H1 (cell line): ENCODE measurements around the gene AUH. TPM values are rescaled to one million over a fixed set of nuclear protein-coding genes. Genes with fewer than 3 reads are reported as not detected.

ENCODE experiments used
- CTCF ChIA-PET: fragments of 300-600 bp; sonication (Branson Sonifier 250); formaldehyde crosslinking; loops from one replicate; lab custom pipeline; 2021; ENCODE audit not compliant: partially characterized antibody; lab: Charles Lee
- POLR2A ChIA-PET: fragments of 300-600 bp; sonication (Branson Sonifier 250); formaldehyde crosslinking; loops from one replicate; lab custom pipeline; 2021; ENCODE audit warnings: inconsistent platforms; ENCODE audit not compliant: partially characterized antibody; lab: Charles Lee
- DNase-seq, 2 experiments: peaks; one replicate each; pipeline versions ENCODE4 v3.0.0 to v3.0.0-alpha.2; 2010 to 2022; ENCODE audit warnings: low spot score in 2 of 2, low read depth in 1 of 2, mixed read lengths in 1 of 2
- FAIRE-seq: peaks from 2 replicates; lab custom pipeline; 2011; peaks lifted over from hg19 to GRCh38; lab: Jason Lieb, UNC
- H2AFZ ChIP-seq: 2 replicates; pipeline ENCODE4 v1.8.1; 2012; ENCODE audit warnings: low read length, inconsistent platforms
- H2AK5ac ChIP-seq: 2 replicates; pipeline ENCODE4 v1.6.1; 2013; ENCODE audit warnings: low read depth, low read length
- H2BK120ac ChIP-seq: replicated peaks from 2 replicates; pipeline ENCODE3; 2013; ENCODE audit warnings: low read depth, low read length, inconsistent platforms
- H2BK12ac ChIP-seq: 2 replicates; pipeline ENCODE4 v1.6.1; 2013; ENCODE audit warnings: low read depth, low read length
- H2BK15ac ChIP-seq: 2 replicates; pipeline ENCODE4 v1.6.1; 2013; ENCODE audit warnings: low read length
- H2BK20ac ChIP-seq: 2 replicates; pipeline ENCODE4 v1.6.1; 2013; ENCODE audit warnings: low read length
- H2BK5ac ChIP-seq: 2 replicates; pipeline ENCODE4 v1.6.1; 2013; ENCODE audit warnings: low read depth, low read length
- H3K14ac ChIP-seq: 2 replicates; pipeline ENCODE4 v1.6.1; 2013; ENCODE audit warnings: inconsistent platforms; ENCODE audit not compliant: insufficient read length
- H3K18ac ChIP-seq: 2 replicates; pipeline ENCODE4 v1.6.1; 2013; ENCODE audit warnings: low read length; ENCODE audit errors: extremely low read depth
- H3K23ac ChIP-seq: 2 replicates; pipeline ENCODE4 v1.6.1; 2013; ENCODE audit warnings: inconsistent platforms; ENCODE audit not compliant: insufficient read length
- H3K23me2 ChIP-seq: 2 replicates; pipeline ENCODE4 v1.6.1; 2013; ENCODE audit warnings: low read depth, low read length
- H3K27ac ChIP-seq: 2 replicates; pipeline ENCODE4 v1.6.1; 2011; ENCODE audit warnings: low read depth, low read length, inconsistent platforms
- H3K27me3 ChIP-seq, 4 experiments: replicated peaks in 1 of 4; 1 replicate in 1 of 4; 2 replicates in 3 of 4; pipeline versions ENCODE4 v1.6.1 to v1.8.1; 2011 to 2013; ENCODE audit warnings: low read length in 3 of 4, mild to moderate bottlenecking in 3 of 4, inconsistent platforms in 2 of 4, mixed read lengths in 2 of 4, moderate library complexity in 1 of 4; ENCODE audit not compliant: control insufficient read depth in 3 of 4, insufficient read depth in 3 of 4; ENCODE audit errors: extremely low read depth in 1 of 4
- H3K36me3 ChIP-seq, 4 experiments: 2 replicates each; pipeline versions ENCODE4 v1.6.1 to v1.8.1; 2011 to 2013; ENCODE audit warnings: mild to moderate bottlenecking in 4 of 4, low read length in 3 of 4, moderate library complexity in 2 of 4, control low read depth in 1 of 4, inconsistent platforms in 1 of 4; ENCODE audit not compliant: insufficient read depth in 4 of 4, control insufficient read depth in 2 of 4
- H3K4ac ChIP-seq: replicated peaks from 2 replicates; pipeline ENCODE3; 2013; ENCODE audit warnings: low read length, low read depth, mixed read lengths, inconsistent platforms; ENCODE audit not compliant: insufficient read length
- H3K4me1 ChIP-seq, 4 experiments: replicated peaks in 1 of 4; 1 replicate in 1 of 4; 2 replicates in 3 of 4; pipeline versions ENCODE4 v1.6.1 to v1.8.1; 2011 to 2013; ENCODE audit warnings: low read length in 3 of 4, inconsistent platforms in 2 of 4, mixed read lengths in 1 of 4; ENCODE audit not compliant: insufficient read depth in 4 of 4, control insufficient read depth in 3 of 4
- H3K4me2 ChIP-seq, 2 experiments: 2 replicates each; pipeline versions ENCODE4 v1.6.1 to v1.8.1; 2011 to 2013; ENCODE audit warnings: low read depth in 2 of 2, low read length in 2 of 2, control low read depth in 1 of 2, inconsistent platforms in 1 of 2, mild to moderate bottlenecking in 1 of 2; ENCODE audit not compliant: insufficient read depth in 1 of 2
- H3K4me3 ChIP-seq, 4 experiments: fragments of 200-600, 300-600 bp in 1 of 4; sonication (generic), shearing (Covaris generic), sonication (Bioruptor Twin) in 1 of 4; 2 replicates each; pipeline versions ENCODE4 v1.5.1 to v1.8.1; 2011 to 2016; ENCODE audit warnings: low read length in 4 of 4, low read depth in 3 of 4, control low read depth in 2 of 4, inconsistent platforms in 2 of 4, mild to moderate bottlenecking in 2 of 4, mixed read lengths in 1 of 4, moderate library complexity in 1 of 4; ENCODE audit not compliant: insufficient read depth in 2 of 4; ENCODE audit errors: extremely low read depth in 1 of 4
- H3K56ac ChIP-seq: replicated peaks from 2 replicates; pipeline ENCODE3; 2013; ENCODE audit warnings: low read depth, mild to moderate bottlenecking, mixed read lengths, low read length, inconsistent platforms; ENCODE audit not compliant: insufficient read length
- H3K79me1 ChIP-seq: 2 replicates; pipeline ENCODE4 v1.6.1; 2013; ENCODE audit warnings: low read depth, low read length, control low read depth
- H3K79me2 ChIP-seq, 2 experiments: 2 replicates each; pipeline versions ENCODE4 v1.6.1 to v1.8.1; 2012 to 2013; ENCODE audit warnings: low read length in 2 of 2, mild to moderate bottlenecking in 2 of 2, inconsistent platforms in 1 of 2; ENCODE audit not compliant: insufficient read depth in 2 of 2, control insufficient read depth in 1 of 2
- H3K9ac ChIP-seq, 4 experiments: replicated peaks in 1 of 4; 1 replicate in 1 of 4; 2 replicates in 3 of 4; pipeline versions ENCODE4 v1.6.1 to v1.8.1; 2011 to 2013; ENCODE audit warnings: low read depth in 3 of 4, low read length in 3 of 4, control low read depth in 2 of 4, mild to moderate bottlenecking in 2 of 4, moderate library complexity in 2 of 4, inconsistent platforms in 1 of 4; ENCODE audit errors: extremely low read depth in 1 of 4
- H3K9me3 ChIP-seq, 2 experiments: 2 replicates each; pipeline versions ENCODE4 v1.6.1 to v1.8.1; 2012 to 2013; ENCODE audit warnings: mild to moderate bottlenecking in 2 of 2, moderate library complexity in 2 of 2, control low read depth in 1 of 2, inconsistent platforms in 1 of 2, low read depth in 1 of 2, low read length in 1 of 2, mixed read lengths in 1 of 2; ENCODE audit not compliant: insufficient read depth in 2 of 2
- H4K20me1 ChIP-seq, 2 experiments: replicated peaks in 1 of 2; 2 replicates each; pipeline versions ENCODE3 to v1.8.1; 2011 to 2013; ENCODE audit warnings: inconsistent platforms in 2 of 2, low read length in 2 of 2, mild to moderate bottlenecking in 1 of 2; ENCODE audit not compliant: insufficient read depth in 2 of 2, control insufficient read depth in 1 of 2
- H4K5ac ChIP-seq: 2 replicates; pipeline ENCODE4 v1.6.1; 2013; ENCODE audit warnings: low read length, low read depth, mixed read lengths, inconsistent platforms; ENCODE audit not compliant: insufficient read length
- H4K8ac ChIP-seq: 2 replicates; pipeline ENCODE4 v1.8.0; 2013; ENCODE audit warnings: mild to moderate bottlenecking, moderate library complexity, low read length, inconsistent platforms; ENCODE audit not compliant: insufficient read depth; ENCODE audit errors: extremely low read depth
- H4K91ac ChIP-seq: replicated peaks from 2 replicates; pipeline ENCODE3; 2013; ENCODE audit warnings: low read length, mixed read lengths, inconsistent platforms; ENCODE audit not compliant: insufficient read length
- ATF3 ChIP-seq: IDR thresholded peaks from 2 replicates; pipeline ENCODE4 v1.6.1; 2011; ENCODE audit warnings: low read depth, mild to moderate bottlenecking, low read length; ENCODE audit not compliant: insufficient read depth
- BACH1 ChIP-seq: IDR thresholded peaks from 2 replicates; pipeline ENCODE4 v1.6.1; 2012; ENCODE audit warnings: low read length, improper control_type of control experiment
- CBX8 ChIP-seq: fragments of 300-800, 300-1000 bp; sonication (generic); IDR thresholded peaks from 2 replicates; pipeline ENCODE4 v1.7.1; 2016; ENCODE audit warnings: low read depth, low read length, borderline replicate concordance
- CHD1 ChIP-seq: IDR thresholded peaks from 2 replicates; pipeline ENCODE4 v1.6.1; 2012; ENCODE audit warnings: low read depth, low read length, improper control_type of control experiment
- CREB1 ChIP-seq: IDR thresholded peaks from 2 replicates; pipeline ENCODE4 v1.6.1; 2012; ENCODE audit warnings: inconsistent platforms
- CTBP2 ChIP-seq: IDR thresholded peaks from 2 replicates; pipeline ENCODE4 v1.7.0; 2011; ENCODE audit warnings: borderline replicate concordance, mild to moderate bottlenecking, moderate library complexity, mixed read lengths, low read length; ENCODE audit not compliant: insufficient read depth, insufficient read length
- KDM4A ChIP-seq: IDR thresholded peaks from one replicate; pipeline ENCODE4 v1.7.1; 2012; ENCODE audit warnings: low read depth, mild to moderate bottlenecking, moderate library complexity, low read length, inconsistent platforms; ENCODE audit not compliant: severe bottlenecking
- KDM5A ChIP-seq: fragments of 200-600 bp; IDR thresholded peaks from 2 replicates; pipeline ENCODE4 v1.7.1; 2012; ENCODE audit warnings: mild to moderate bottlenecking, low read length, inconsistent platforms, mixed read lengths
- NANOG ChIP-seq: IDR thresholded peaks from 2 replicates; pipeline ENCODE4 v1.6.1; 2011; ENCODE audit warnings: low read length, low read depth, mild to moderate bottlenecking, inconsistent platforms; ENCODE audit not compliant: insufficient read depth, poor library complexity, severe bottlenecking
- POLR2AphosphoS5 ChIP-seq: IDR thresholded peaks from 2 replicates; pipeline ENCODE4 v1.6.1; 2011; ENCODE audit warnings: low read depth, low read length
- YY1 ChIP-seq: IDR thresholded peaks from 2 replicates; pipeline ENCODE4 v1.6.1; 2011; ENCODE audit warnings: low read depth, mild to moderate bottlenecking, low read length
- WGBS, 2 experiments: shearing (Covaris generic) in 1 of 2; methylation state at CpG; one replicate each; pipeline versions ENCODE4 v1.1.6 to v1.1.7; 2013 to 2015; ENCODE audit warnings: low lambda C conversion rate in 2 of 2, mixed read lengths in 2 of 2, inconsistent platforms in 1 of 2, low coverage in 1 of 2, missing lambda C conversion rate in 1 of 2; ENCODE audit not compliant: insufficient replicate concordance in 2 of 2, insufficient coverage in 1 of 2, insufficient read length in 1 of 2; ENCODE audit errors: extremely low coverage in 1 of 2, missing lambda C conversion rate in 1 of 2; 5-methylcytosine and 5-hydroxymethylcytosine counted together
- polyA plus RNA-seq, 7 experiments: library from polyadenylated mRNA; depleted of rRNA in 3 of 7; stranded (reverse) in 5 of 7; unstranded in 2 of 7; fragments of >200 nt in 5 of 7; fragments of 200-250 nt in 2 of 7; gene quantifications; 1 replicate in 5 of 7; 2 replicates in 1 of 7; 4 replicates in 1 of 7; pipeline versions ENCODE4 v1.2.1 to v1.2.3, GENCODE V29; 2011 to 2013; ENCODE audit warnings: missing spikeins in 2 of 7, mixed read lengths in 2 of 7
- total RNA-seq: library from RNA; stranded (reverse); fragmentation: NEBNext Ultra II Directional; extraction: Animal tissue kit (Norgen Biotek cat#: 25700); gene quantifications from 2 replicates; pipeline ENCODE4 v1.2.1, GENCODE V29; 2021
- TF ChIP-seq, protein P1 (sequence below): IDR thresholded peaks from 2 replicates; pipeline ENCODE4 v1.6.1; 2012; ENCODE audit warnings: inconsistent platforms
- TF ChIP-seq, protein P2 (sequence below): IDR thresholded peaks from 2 replicates; pipeline ENCODE4 v1.6.1; 2011; ENCODE audit warnings: low read length, improper control_type of control experiment

AUH gene
- total and polyA plus RNA-seq, 2 of the 8 experiments (the other 6 are each of a cell fraction or from before 2014, with no cell fraction given), result 5.8 to 21.9 TPM

- 80% methylated on average over 1 of the region's 1 CpG; no CpG with 5 or more reads in 1 of the 2 experiments for WGBS, 2 experiments
- no peak overlapping the region for H3K56ac ChIP-seq
- no peaks in the 10 kb centered on the region for H3K9me3 ChIP-seq
- no peak overlapping the region for H3K23ac ChIP-seq
- DNase-seq (no peak), FAIRE-seq (no peak)
- H3K4ac ChIP-seq, result no peak overlapping the region
- H2AK5ac ChIP-seq, result no peak overlapping the region
- H2BK20ac ChIP-seq, result no peak overlapping the region
- H3K14ac ChIP-seq, result no peak overlapping the region
- H4K8ac ChIP-seq, result no peak overlapping the region
- CTCF ChIA-PET, result no interaction called here
- no peak overlapping the region for H4K91ac ChIP-seq
- no peak overlapping the region for H3K27ac ChIP-seq
- no peak overlapping the region for H3K18ac ChIP-seq
- H3K79me1 ChIP-seq, result no peaks in the 10 kb centered on the region
- no peak overlapping the region for H4K5ac ChIP-seq
- H3K79me2 ChIP-seq, result no peaks in the 10 kb centered on the region
- H3K27me3 ChIP-seq, result no peaks in the 10 kb centered on the region
- H3K4me3 ChIP-seq, result no peak overlapping the region
- H2AFZ ChIP-seq, result no peak overlapping the region
- H2BK5ac ChIP-seq, result no peak overlapping the region
- H3K4me1 ChIP-seq, result no peaks in the 10 kb centered on the region
- POLR2A ChIA-PET, result interaction anchor here (0.9 kb wide), 1 partner anchor 11 kb away, joined by 3 read pairs; no protein-coding TSS in a partner anchor
- no peak overlapping the region for H2BK15ac ChIP-seq
- H4K20me1 ChIP-seq, result no peaks in the 10 kb centered on the region
- H3K9ac ChIP-seq, result no peak overlapping the region; a peak in 1 of 7 replicates
- no peak overlapping the region for H2BK120ac ChIP-seq
- no peaks in the 10 kb centered on the region for H3K36me3 ChIP-seq
- H3K4me2 ChIP-seq, result no peak overlapping the region
- H2BK12ac ChIP-seq, result no peak overlapping the region
- H3K23me2 ChIP-seq, result no peaks in the 10 kb centered on the region
- TF ChIP-seq, protein P1, sequence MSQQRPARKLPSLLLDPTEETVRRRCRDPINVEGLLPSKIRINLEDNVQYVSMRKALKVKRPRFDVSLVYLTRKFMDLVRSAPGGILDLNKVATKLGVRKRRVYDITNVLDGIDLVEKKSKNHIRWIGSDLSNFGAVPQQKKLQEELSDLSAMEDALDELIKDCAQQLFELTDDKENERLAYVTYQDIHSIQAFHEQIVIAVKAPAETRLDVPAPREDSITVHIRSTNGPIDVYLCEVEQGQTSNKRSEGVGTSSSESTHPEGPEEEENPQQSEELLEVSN, result no peak
- TF ChIP-seq KDM4A, result no peak
- TF ChIP-seq, protein P2, sequence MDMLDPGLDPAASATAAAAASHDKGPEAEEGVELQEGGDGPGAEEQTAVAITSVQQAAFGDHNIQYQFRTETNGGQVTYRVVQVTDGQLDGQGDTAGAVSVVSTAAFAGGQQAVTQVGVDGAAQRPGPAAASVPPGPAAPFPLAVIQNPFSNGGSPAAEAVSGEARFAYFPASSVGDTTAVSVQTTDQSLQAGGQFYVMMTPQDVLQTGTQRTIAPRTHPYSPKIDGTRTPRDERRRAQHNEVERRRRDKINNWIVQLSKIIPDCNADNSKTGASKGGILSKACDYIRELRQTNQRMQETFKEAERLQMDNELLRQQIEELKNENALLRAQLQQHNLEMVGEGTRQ, result no peak
- no peak for TF ChIP-seq POLR2AphosphoS5
- TF ChIP-seq CTBP2, result no peak
- TF ChIP-seq BACH1, result no peak
- no peak for TF ChIP-seq KDM5A
- no peak for TF ChIP-seq CBX8
- no peak for TF ChIP-seq YY1
- no peak for TF ChIP-seq CHD1
- TF ChIP-seq NANOG, result no peak
- no peak for TF ChIP-seq CREB1
- no peak for TF ChIP-seq ATF3
These were observed 10.2 kb upstream of the AUH start for GRCh38 chr9:91371894-91372293.
